Naive thymus-derived CD4-positive, alpha-beta T cell (primary cell): ENCODE results near the gene AFF4. TPM values are rescaled to one million over a fixed set of nuclear protein-coding genes. Genes with fewer than 3 reads are reported as not detected.
A peak's percentile ranks its signal among the peaks of the same experiment; 100 is the strongest.

Experiments used
- ATAC-seq: fragments of 150-1000 bp; cut with Tn5 transposase; 2 replicates; pipeline ENCODE4 v1.10.0; 2021; ENCODE audit warnings: mild to moderate bottlenecking, moderate library complexity
- CTCF ChIA-PET: fragments of 350-600 bp; sonication (Branson Sonifier 250); formaldehyde crosslinking; loops from one replicate; lab custom pipeline; 2021; ENCODE audit warnings: antibody characterized with exemption; lab: Charles Lee
- POLR2A ChIA-PET: fragments of 350-600 bp; sonication (Branson Sonifier 250); formaldehyde crosslinking; loops from one replicate; lab custom pipeline; 2021; ENCODE audit warnings: antibody characterized with exemption, inconsistent platforms; lab: Charles Lee
- DNase-seq, 9 donors: peaks; one replicate each; pipeline versions ENCODE4 v3.0.0 to v3.0.0-alpha.2; 2020 to 2022; ENCODE audit warnings: mixed read lengths in 1 of 9
- H3K27ac ChIP-seq: one replicate; pipeline ENCODE4 v1.7.0; 2013; ENCODE audit warnings: mild to moderate bottlenecking, low read depth, low read length, moderate library complexity
- H3K27me3 ChIP-seq, 2 donors: one replicate each; pipeline ENCODE4 v1.7.0; 2013; ENCODE audit warnings: low read length in 2 of 2, mild to moderate bottlenecking in 2 of 2, moderate library complexity in 2 of 2; ENCODE audit not compliant: control insufficient read depth in 2 of 2, insufficient read depth in 2 of 2
- H3K36me3 ChIP-seq, 3 experiments: 1 replicate in 2 of 3; 2 replicates in 1 of 3; pipeline ENCODE4 v1.7.0; 2013; ENCODE audit warnings: low read length in 3 of 3, mild to moderate bottlenecking in 3 of 3, moderate library complexity in 1 of 3; ENCODE audit not compliant: insufficient read depth in 3 of 3, control insufficient read depth in 2 of 3
- H3K4me1 ChIP-seq, 2 donors: one replicate each; pipeline ENCODE4 v1.7.0; 2013; ENCODE audit warnings: low read length in 2 of 2, mild to moderate bottlenecking in 2 of 2, moderate library complexity in 1 of 2; ENCODE audit not compliant: control insufficient read depth in 2 of 2, insufficient read depth in 2 of 2
- H3K4me3 ChIP-seq: 2 replicates; pipeline ENCODE4 v1.7.0; 2013; ENCODE audit warnings: mild to moderate bottlenecking, low read length
- H3K9me3 ChIP-seq, 3 experiments: 1 replicate in 2 of 3; 2 replicates in 1 of 3; pipeline ENCODE4 v1.7.0; 2013; ENCODE audit warnings: low read length in 3 of 3; ENCODE audit not compliant: control insufficient read depth in 2 of 3
- H3K27ac Mint-ChIP-seq, 9 donors: one replicate each; pipeline ENCODE4 v1.8.0; 2020 to 2022; ENCODE audit warnings: mixed read lengths in 9 of 9, mild to moderate bottlenecking in 8 of 9, moderate library complexity in 5 of 9, inconsistent platforms in 2 of 9
- H3K27me3 Mint-ChIP-seq, 5 donors: one replicate each; pipeline ENCODE4 v1.8.0; 2021 to 2022; ENCODE audit warnings: mixed read lengths in 5 of 5, mild to moderate bottlenecking in 1 of 5
- H3K36me3 Mint-ChIP-seq, 5 donors: one replicate each; pipeline ENCODE4 v1.8.0; 2020 to 2022; ENCODE audit warnings: mixed read lengths in 5 of 5, mild to moderate bottlenecking in 3 of 5, inconsistent platforms in 1 of 5
- H3K4me1 Mint-ChIP-seq, 7 donors: one replicate each; pipeline ENCODE4 v1.8.0; 2020 to 2022; ENCODE audit warnings: mixed read lengths in 7 of 7, mild to moderate bottlenecking in 3 of 7, inconsistent platforms in 1 of 7
- H3K4me3 Mint-ChIP-seq, 10 donors: one replicate each; pipeline ENCODE4 v1.8.0; 2020 to 2022; ENCODE audit warnings: mild to moderate bottlenecking in 10 of 10, mixed read lengths in 10 of 10, moderate library complexity in 6 of 10, inconsistent platforms in 2 of 10
- H3K9me3 Mint-ChIP-seq, 11 donors: one replicate each; pipeline ENCODE4 v1.8.0; 2020 to 2022; ENCODE audit warnings: mixed read lengths in 11 of 11, mild to moderate bottlenecking in 4 of 11, inconsistent platforms in 1 of 11, moderate library complexity in 1 of 11
- intact Hi-C, 2 donors: fragments of 100-400 bp; cut with micrococcal nuclease; formaldehyde crosslinking; loops; one replicate each; pipeline ENCODE4 v1.15.1; 2023
- polyA plus RNA-seq, 2 donors: library from polyadenylated mRNA; unstranded; fragments of 300-500 nt; fragmentation: Illumina TruSeq; gene quantifications; one replicate each; pipeline ENCODE4 v1.2.3, GENCODE V29; 2021
- total RNA-seq, 6 experiments: library from RNA in 5 of 6; stranded (reverse) in 5 of 6; gene quantifications; 1 replicate in 5 of 6; 2 replicates in 1 of 6; pipeline ENCODE4 v1.2.3 and lab custom pipeline; 2021 to 2026

The AFF4 gene
- total and polyA plus RNA-seq, 7 experiments from 2014 or later: 25.3 to 82.3 (median 63.3) TPM

DNA sequence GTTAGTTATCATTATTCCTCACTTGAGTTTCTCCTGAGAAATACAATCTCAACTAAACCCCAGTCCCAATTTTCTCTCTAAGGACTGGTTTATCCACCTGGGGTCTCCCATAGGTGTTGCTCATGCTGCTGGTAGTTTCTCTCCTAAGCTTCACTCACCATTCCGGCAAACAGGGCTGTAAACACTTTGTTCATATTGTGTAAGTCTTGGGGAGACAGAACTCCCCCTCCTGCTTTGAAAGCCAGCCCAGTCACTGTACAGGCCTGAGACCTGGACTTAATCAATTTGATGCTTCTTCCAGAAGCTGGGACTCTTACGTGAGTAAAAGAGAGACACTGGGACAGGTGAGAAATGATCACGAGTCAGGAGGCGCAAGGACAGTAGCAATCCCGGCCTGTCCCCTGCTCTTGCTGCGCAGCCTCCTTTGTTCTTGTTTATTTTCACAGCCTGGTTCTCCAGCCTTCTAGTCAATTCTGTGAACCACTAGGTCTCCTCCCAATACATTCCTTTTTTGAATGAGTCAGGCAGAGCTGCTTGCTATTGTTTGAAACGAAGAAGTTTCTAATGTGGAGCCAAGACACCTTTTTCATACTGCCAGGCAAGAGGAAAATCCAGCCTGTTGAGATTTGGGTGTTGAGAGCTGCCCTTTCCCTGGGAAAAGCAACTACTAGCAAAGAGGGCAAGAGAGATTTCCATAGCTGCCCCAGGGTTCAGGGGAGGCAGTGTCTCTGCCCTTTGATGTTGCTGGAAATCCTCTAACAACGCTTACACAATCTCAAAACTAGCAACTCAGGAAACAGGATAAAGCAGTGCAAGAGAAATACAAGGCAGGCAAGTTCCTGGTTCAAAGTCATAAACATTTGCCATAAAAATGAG lies 123.8 kb downstream of the AFF4 start:
- H3K4me1 Mint-ChIP-seq: peaks cover 0 to 3% (median 0%) of the 10 kb centered on the region in 7 donors
- intact Hi-C loops: no loop called here
- ATAC-seq (no peak), DNase-seq (no peak)
- ChIA-PET CTCF (no interaction called here), POLR2A (no interaction called here)
- peak overlapping the region in 1 of 9 donors; percentile 53 for H3K27ac Mint-ChIP-seq
- H3K27me3 ChIP-seq: no peaks in the 10 kb centered on the region
- H3K4me3 Mint-ChIP-seq: no peak overlapping the region
- H3K27ac ChIP-seq: no peak overlapping the region
- H3K4me3 ChIP-seq: no peak overlapping the region
- H3K36me3 ChIP-seq: no peaks in the 10 kb centered on the region
- H3K27me3 Mint-ChIP-seq: no peaks in the 10 kb centered on the region
- peaks cover 0 to 2% (median 0%) of the 10 kb centered on the region in 11 donors for H3K9me3 Mint-ChIP-seq
- no peaks in the 10 kb centered on the region for H3K4me1 ChIP-seq
- H3K36me3 Mint-ChIP-seq: no peaks in the 10 kb centered on the region
- H3K9me3 ChIP-seq: no peaks in the 10 kb centered on the region

DNA sequence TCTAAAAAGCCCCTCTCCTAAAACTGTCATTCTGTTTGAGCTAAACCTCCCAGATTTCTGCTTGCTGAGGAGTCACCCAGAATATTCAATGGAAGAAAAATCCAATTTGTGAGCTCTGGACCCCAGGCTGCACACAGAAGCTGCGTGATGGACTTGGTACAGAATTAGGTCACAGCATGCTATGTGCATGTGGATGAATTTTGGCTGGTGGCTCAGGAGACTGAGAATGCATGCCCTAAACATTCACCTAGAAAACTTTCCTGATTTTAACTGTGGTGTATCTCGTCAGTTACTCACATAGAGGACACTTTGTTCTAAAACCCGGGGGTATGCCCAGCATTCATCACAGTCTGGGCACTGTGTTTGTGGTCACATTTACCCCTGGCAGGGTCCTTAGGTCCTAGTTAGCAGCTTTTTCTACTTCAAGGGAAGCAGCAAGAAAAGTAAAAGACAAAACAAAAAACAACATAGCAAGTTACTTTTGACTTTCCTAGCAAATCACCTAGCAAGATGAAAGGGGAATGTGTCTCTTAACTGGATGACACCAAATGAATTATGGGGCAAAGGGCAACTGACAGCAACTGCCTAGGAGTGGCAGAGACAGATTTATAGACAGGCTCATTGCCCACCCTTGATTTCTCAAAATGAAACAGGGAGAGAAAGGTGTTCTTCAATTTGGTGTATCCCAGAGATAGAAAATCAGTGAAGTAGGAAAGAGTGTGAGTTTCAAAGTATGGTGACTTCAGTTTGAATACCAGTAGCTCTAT lies 124.7 kb downstream of the AFF4 start:
- H3K9me3 Mint-ChIP-seq: peaks cover 0 to 2% (median 0%) of the 10 kb centered on the region in 11 donors
- intact Hi-C loops: no loop called here
- DNase-seq (no peak), ATAC-seq (no peak)
- Histone ChIP-seq H3K4me3 (no peak overlapping the region), H3K9me3 (no peaks in the 10 kb centered on the region), H3K4me1 (no peaks in the 10 kb centered on the region), H3K27me3 (no peaks in the 10 kb centered on the region), H3K36me3 (no peaks in the 10 kb centered on the region), H3K27ac (no peak overlapping the region)
- peaks cover 0 to 5% (median 0%) of the 10 kb centered on the region in 5 donors for H3K27me3 Mint-ChIP-seq
- CTCF ChIA-PET: no interaction called here
- H3K4me1 Mint-ChIP-seq: peaks cover 0 to 3% (median 0%) of the 10 kb centered on the region in 7 donors
- H3K4me3 Mint-ChIP-seq: no peak overlapping the region
- H3K27ac Mint-ChIP-seq: no peak overlapping the region
- POLR2A ChIA-PET: no interaction called here
- H3K36me3 Mint-ChIP-seq: no peaks in the 10 kb centered on the region

- POLR2A ChIA-PET: no interaction called here
- Histone ChIP-seq H3K27ac (no peak overlapping the region), H3K36me3 (no peaks in the 10 kb centered on the region), H3K4me1 (no peaks in the 10 kb centered on the region), H3K27me3 (no peaks in the 10 kb centered on the region), H3K4me3 (no peak overlapping the region), H3K9me3 (no peaks in the 10 kb centered on the region)
- CTCF ChIA-PET: no interaction called here
- H3K4me3 Mint-ChIP-seq: no peak overlapping the region
- peaks cover 0 to 3% (median 0%) of the 10 kb centered on the region in 7 donors for H3K4me1 Mint-ChIP-seq
- H3K27ac Mint-ChIP-seq: no peak overlapping the region
- H3K27me3 Mint-ChIP-seq: peaks cover 0 to 7% (median under 1%) of the 10 kb centered on the region in 5 donors
- H3K36me3 Mint-ChIP-seq: no peaks in the 10 kb centered on the region
- intact Hi-C loops: no loop called here
- DNase-seq (no peak), ATAC-seq (no peak)
- H3K9me3 Mint-ChIP-seq: peaks cover 0 to 2% (median 0%) of the 10 kb centered on the region in 11 donors
These were observed 125.6 kb downstream of the AFF4 start for GRCh38 chr5:132837868-132838267.

DNA sequence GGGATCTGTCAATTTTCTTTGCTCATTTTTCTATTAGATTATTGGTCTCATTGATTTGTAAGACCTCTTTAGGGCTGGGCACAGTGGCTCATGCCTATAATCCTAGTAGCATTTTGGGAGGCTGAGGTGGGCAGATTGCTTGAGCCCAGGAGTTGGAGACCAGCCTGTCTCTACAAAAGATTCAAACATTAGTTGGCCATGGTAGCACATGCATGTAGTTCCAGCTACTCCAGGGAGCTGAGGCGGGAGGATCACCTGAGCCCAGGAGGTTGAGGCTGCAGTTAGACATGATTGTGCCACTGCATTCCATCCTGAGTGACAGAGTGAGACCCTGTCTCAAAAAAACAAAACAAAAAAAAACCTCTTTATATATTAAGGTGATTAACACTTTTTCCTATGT lies 126.6 kb downstream of the AFF4 start:
- Mint-ChIP-seq H3K36me3 (no peaks in the 10 kb centered on the region), H3K9me3 (peaks cover 0 to 2% (median 0%) of the 10 kb centered on the region in 11 donors), H3K27me3 (peaks cover 0 to 11% (median 5%) of the 10 kb centered on the region in 5 donors), H3K4me3 (no peak overlapping the region), H3K27ac (peak overlapping the region in 1 of 9 donors; percentile 55), H3K4me1 (peaks cover 0 to 7% (median 0%) of the 10 kb centered on the region in 7 donors)
- Histone ChIP-seq H3K36me3 (no peaks in the 10 kb centered on the region), H3K27ac (no peak overlapping the region), H3K4me3 (no peak overlapping the region), H3K27me3 (no peaks in the 10 kb centered on the region), H3K9me3 (no peaks in the 10 kb centered on the region), H3K4me1 (no peaks in the 10 kb centered on the region)
- ChIA-PET POLR2A (no interaction called here), CTCF (no interaction called here)
- no peak for ATAC-seq
- intact Hi-C loops: no loop called here
- no peak for DNase-seq

GRCh38 chr5:132834057-132834456 lies 129.4 kb downstream of the AFF4 start:
- Histone ChIP-seq H3K27me3 (peaks cover 0 to 3% of the 10 kb centered on the region in 2 donors), H3K27ac (no peak overlapping the region), H3K9me3 (no peaks in the 10 kb centered on the region), H3K4me1 (no peaks in the 10 kb centered on the region), H3K4me3 (no peak overlapping the region), H3K36me3 (no peaks in the 10 kb centered on the region)
- ChIA-PET CTCF (interaction anchor here (0.6 to 2.2 kb wide), 2 partner anchors 10 to 482 kb away, joined by 3 to 5 read pairs; no protein-coding TSS in a partner anchor), POLR2A (interaction anchor here (0.6 kb wide), 2 partner anchors 71 to 429 kb away, joined by 5 to 6 read pairs; no protein-coding TSS in a partner anchor)
- no peak for DNase-seq
- H3K4me1 Mint-ChIP-seq: peaks cover 0 to 17% (median 12%) of the 10 kb centered on the region in 7 donors
- intact Hi-C loops: loop anchor here in 1 of 2 donors (5.0 kb wide), 2 partner anchors 33 to 1038 kb away; partner anchors contain the start of genes GDF9 and UQCRQ
- no peak overlapping the region for H3K4me3 Mint-ChIP-seq
- ATAC-seq: no peak
- H3K27ac Mint-ChIP-seq: no peak overlapping the region
- H3K27me3 Mint-ChIP-seq: peaks cover 14 to 30% (median 19%) of the 10 kb centered on the region in 5 donors
- peaks cover 0 to 2% (median 0%) of the 10 kb centered on the region in 11 donors for H3K9me3 Mint-ChIP-seq
- H3K36me3 Mint-ChIP-seq: no peaks in the 10 kb centered on the region

- no peaks in the 10 kb centered on the region for H3K9me3 ChIP-seq
- H3K36me3 Mint-ChIP-seq: no peaks in the 10 kb centered on the region
- H3K27me3 Mint-ChIP-seq: peaks cover 18 to 43% (median 26%) of the 10 kb centered on the region in 5 donors
- no peak overlapping the region for H3K27ac ChIP-seq
- ChIA-PET CTCF (interaction anchor here (0.7 kb wide), 2 partner anchors 23 to 33 kb away, joined by 3 to 4 read pairs; no protein-coding TSS in a partner anchor), POLR2A (no interaction called here)
- peaks cover 0 to 2% (median 0%) of the 10 kb centered on the region in 11 donors for H3K9me3 Mint-ChIP-seq
- H3K4me3 ChIP-seq: no peak overlapping the region
- H3K4me1 Mint-ChIP-seq: peaks cover 0 to 18% (median 12%) of the 10 kb centered on the region in 7 donors
- no peaks in the 10 kb centered on the region for H3K36me3 ChIP-seq
- ATAC-seq: no peak
- no peak overlapping the region for H3K27ac Mint-ChIP-seq
- no peak for DNase-seq
- H3K4me1 ChIP-seq: no peaks in the 10 kb centered on the region
- intact Hi-C loops: loop anchor here in 1 of 2 donors (5.0 kb wide), 2 partner anchors 35 to 1040 kb away; partner anchors contain the start of genes GDF9 and UQCRQ
- H3K27me3 ChIP-seq: peaks cover 0 to 3% of the 10 kb centered on the region in 2 donors
- peak overlapping the region in 3 of 10 donors; percentile 33 to 67 (median 43) for H3K4me3 Mint-ChIP-seq
These were observed 130.8 kb downstream of the AFF4 start for GRCh38 chr5:132832612-132833011.
